LHCN-M2 (cell line): ENCODE results near the gene SCYGR6. TPM values are rescaled to one million over a fixed set of nuclear protein-coding genes. Genes with fewer than 3 reads are reported as not detected.
A peak's percentile ranks its signal among the peaks of the same experiment; 100 is the strongest.
"Not testable (repeated sequence)": the region's sequence is repeated elsewhere in the genome, so short reads cannot be mapped to it uniquely, and the experiment has no call there.

Source experiments
- DNase-seq: peaks from one replicate; pipeline ENCODE4 v3.0.0-alpha.2; 2012; ENCODE audit warnings: low read depth
- polyA plus RNA-seq: library from polyadenylated mRNA; unstranded; fragments of >200 nt; gene quantifications from one replicate; pipeline ENCODE4 v1.2.1, GENCODE V29; 2012; ENCODE audit warnings: missing spikeins
- total RNA-seq: library from RNA; depleted of rRNA; stranded (reverse); fragments of >200 nt; gene quantifications from 2 replicates; pipeline ENCODE4 v1.2.3, GENCODE V29; 2014; rRNA removed

SCYGR6 gene
- not detected in 2 replicates for total RNA-seq
- not detected for polyA plus RNA-seq

GRCh38 chr2:227724394-227725039 lies at the start of gene SCYGR6:
Gene SCYGR6, minus strand, starts transcription at chr2:227724757. Its CDS starts 0 bp downstream, at chr2:227724757.
- DNase-seq, result no peak

GRCh38 chr2:227774011-227774624 lies 49.6 kb upstream of the SCYGR6 start:
- DNase-seq, result no peak

GRCh38 chr2:227772932-227773331 lies 48.4 kb upstream of the SCYGR6 start:
- no peak for DNase-seq

GRCh38 chr2:227772197-227772661 lies 47.7 kb upstream of the SCYGR6 start:
- DNase-seq, result no peak

GRCh38 chr2:227767830-227768229 lies 43.3 kb upstream of the SCYGR6 start:
- DNase-seq, result no peak

- DNase-seq, result peak; percentile 70
Observed at GRCh38 chr2:227766373-227766883, 41.9 kb upstream of the SCYGR6 start.

- no peak for DNase-seq
Observed at GRCh38 chr2:227765788-227766372, 41.3 kb upstream of the SCYGR6 start.

- DNase-seq, result no peak
Observed at GRCh38 chr2:227761740-227762476, 37.4 kb upstream of the SCYGR6 start.

- DNase-seq, result no peak
Observed at GRCh38 chr2:227759411-227760118, 35.0 kb upstream of the SCYGR6 start.

GRCh38 chr2:227756261-227756660 lies 31.7 kb upstream of the SCYGR6 start:
- not testable (repeated sequence) for DNase-seq

GRCh38 chr2:227748079-227748478 lies 23.5 kb upstream of the SCYGR6 start:
- DNase-seq, result peak; percentile 6

- no peak for DNase-seq
Observed at GRCh38 chr2:227745594-227745993, 21.0 kb upstream of the SCYGR6 start, which contains the start of gene SCYGR8. Gene SCYGR8, plus strand, starts transcription at chr2:227745894. Its CDS starts 0 bp downstream, at chr2:227745894.

GRCh38 chr2:227740705-227741104 lies 16.1 kb upstream of the SCYGR6 start:
- not testable (repeated sequence) for DNase-seq

- no peak for DNase-seq
Observed at GRCh38 chr2:227739351-227739750, 14.8 kb upstream of the SCYGR6 start.

GRCh38 chr2:227728035-227728434 lies 3.5 kb upstream of the SCYGR6 start, which contains the start of gene SCYGR7:
Gene SCYGR7, plus strand, starts transcription at chr2:227728335. Its CDS starts 0 bp downstream, at chr2:227728335.
- DNase-seq, result no peak

GRCh38 chr2:227722821-227723220 lies 1.7 kb downstream of the SCYGR6 start:
- DNase-seq, result not testable (repeated sequence)

GRCh38 chr2:227720680-227721079 lies 3.9 kb downstream of the SCYGR6 start:
- DNase-seq, result no peak

- no peak for DNase-seq
Observed at GRCh38 chr2:227719641-227720040, 4.9 kb downstream of the SCYGR6 start.

GRCh38 chr2:227717687-227718567 lies 6.6 kb downstream of the SCYGR6 start, which contains the start of gene SLC19A3:
Gene SLC19A3, minus strand, starts transcription at chr2:227718028. Its CDS starts 15,710 bp downstream, at chr2:227702318.
- DNase-seq, result peak; percentile 62

- DNase-seq, result no peak
Observed at GRCh38 chr2:227716501-227716900, 8.1 kb downstream of the SCYGR6 start.
